GM21825 (cell line): Measurements from ENCODE around the gene ANXA5.

Source experiments
- ATAC-seq: cut with Tn5 transposase; IDR thresholded peaks from one replicate; pipeline ENCODE4 v1.9.1; 2021; ENCODE audit warnings: mild to moderate bottlenecking, moderate library complexity; ENCODE audit not compliant: unreplicated experiment

Gene ANXA5

DNA sequence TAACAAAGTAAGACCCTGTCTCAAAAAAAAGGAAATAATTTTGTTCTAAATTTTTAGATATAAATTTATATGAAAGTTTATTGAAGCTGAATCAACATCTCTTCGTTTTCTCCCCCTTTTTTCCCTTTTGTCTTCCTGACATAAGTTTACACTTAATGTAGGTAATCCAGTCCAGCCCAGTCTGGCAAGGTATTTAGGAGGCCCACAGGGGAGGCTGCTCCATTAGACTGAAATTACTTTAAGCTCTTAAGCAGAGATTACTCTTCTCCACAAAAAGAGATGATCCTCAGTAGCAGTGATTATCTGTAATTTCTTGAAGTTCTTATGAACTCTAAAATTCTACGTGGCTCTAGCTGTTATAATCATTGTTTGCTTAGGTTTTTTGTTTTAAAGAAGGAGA, 46.0 kb downstream of the ANXA5 start:
- ATAC-seq: no peak

DNA sequence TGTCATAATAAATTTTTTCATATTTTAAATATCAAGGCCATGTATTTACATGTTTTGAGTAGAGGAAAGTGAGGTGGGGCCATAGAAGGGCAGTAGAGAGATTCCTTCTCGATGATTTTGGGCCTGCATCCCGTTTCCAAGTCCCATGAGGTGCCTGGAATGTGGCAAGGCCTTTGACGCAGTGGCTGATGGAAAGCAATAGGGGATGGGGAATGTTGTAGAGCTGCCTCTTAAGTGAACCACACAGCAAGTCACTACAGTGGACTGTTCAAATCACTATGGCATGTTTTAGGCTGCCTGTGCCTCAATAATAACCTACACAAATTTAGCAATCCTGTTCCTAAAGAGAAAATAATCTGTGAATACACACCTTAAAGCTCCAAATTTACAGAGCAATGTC, 48.3 kb downstream of the ANXA5 start:
- no peak for ATAC-seq

DNA sequence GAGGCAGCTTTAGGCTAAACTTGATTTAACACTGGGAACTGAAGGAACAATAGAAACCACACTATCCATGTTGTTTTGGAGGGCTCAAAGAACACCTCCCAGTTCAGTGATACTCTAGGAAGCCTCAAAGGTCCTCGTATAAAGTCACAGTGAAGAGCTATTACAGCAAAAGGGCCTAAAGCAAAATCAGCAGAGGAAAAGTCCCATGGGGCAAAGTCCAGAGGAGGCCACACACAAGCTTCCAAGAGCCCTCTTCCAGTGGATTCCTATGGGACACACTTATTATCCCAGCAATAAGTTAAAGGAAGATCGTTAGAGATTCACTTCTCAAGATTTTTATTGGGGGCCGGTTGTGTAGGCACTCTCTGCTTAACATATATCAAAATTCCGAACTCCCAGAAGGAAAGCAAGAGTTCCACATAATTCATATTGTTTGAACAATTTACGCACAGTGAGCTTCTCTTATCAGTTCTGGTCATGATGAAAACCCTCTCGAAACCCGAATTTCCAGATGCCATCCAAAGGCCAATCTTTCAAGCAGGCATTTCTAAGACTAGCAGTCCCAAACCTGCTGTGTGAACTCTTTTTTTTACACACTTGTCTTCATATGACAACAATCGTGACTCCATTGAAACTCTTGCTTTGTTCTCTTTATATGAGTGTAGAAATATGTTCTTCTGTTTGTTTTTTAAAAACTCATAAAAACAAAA, 53.7 kb downstream of the ANXA5 start:
- no peak for ATAC-seq

DNA sequence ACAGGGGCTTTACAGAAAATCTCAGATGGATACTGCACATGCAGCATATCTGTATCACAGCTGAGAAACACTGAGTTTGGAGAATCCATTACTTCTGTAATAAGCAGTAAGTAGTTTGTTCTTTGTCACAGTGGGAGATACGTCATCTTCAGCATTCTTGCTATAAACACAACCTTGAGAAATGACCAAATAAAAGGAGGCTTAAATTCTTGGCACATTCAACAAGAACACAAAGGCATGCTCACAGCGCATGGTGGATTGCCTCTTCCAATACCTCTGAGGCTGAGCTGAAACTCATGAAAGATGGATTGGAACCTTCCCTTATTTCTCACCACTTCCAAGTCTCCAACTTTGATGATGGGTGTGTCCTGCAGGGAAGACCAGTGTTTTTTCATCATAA, 54.5 kb downstream of the ANXA5 start:
- no peak for ATAC-seq

DNA sequence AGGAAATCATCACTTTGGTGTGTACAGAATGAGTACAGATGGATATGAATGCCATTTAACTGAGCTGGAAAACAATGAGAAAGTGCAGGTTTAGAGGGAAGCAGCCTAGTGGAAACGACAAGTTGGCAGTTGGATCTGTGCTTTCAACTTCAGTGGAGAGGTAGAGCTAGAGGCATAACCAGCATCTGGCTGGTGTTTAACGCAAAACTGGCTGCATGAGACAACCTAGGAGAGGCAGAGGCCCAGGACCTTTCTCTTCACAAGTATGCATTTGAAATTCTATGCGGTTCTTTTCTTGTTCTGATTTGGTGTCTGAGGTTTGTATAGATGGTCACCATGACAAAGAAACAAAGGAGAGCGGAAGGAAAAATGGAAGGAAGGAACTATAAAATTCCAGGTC, 63.1 kb downstream of the ANXA5 start:
- ATAC-seq: no peak

DNA sequence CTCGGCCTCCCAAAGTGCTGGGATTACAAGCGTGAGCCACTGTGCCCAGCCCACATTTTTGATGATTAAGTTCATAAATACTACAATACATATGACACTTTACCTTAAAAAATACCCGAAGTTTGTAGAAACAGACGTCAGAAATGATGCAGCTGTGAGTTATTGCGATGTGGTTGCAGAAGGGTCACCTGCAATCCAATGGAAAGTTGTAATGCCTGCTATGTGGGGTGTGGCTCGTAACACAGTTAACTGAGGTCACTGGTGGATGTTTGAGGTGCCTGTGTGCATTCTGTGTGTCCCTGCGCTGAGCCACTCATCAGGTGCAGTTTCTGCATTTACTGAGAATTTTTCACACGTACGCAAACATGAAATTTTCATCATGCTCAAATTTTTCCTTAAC, 64.1 kb downstream of the ANXA5 start:
- no peak for ATAC-seq
